Keratinocyte (primary cell): ENCODE data around the gene CDC16. TPM values are rescaled to one million over a fixed set of nuclear protein-coding genes. Genes with fewer than 3 reads are reported as not detected.

ENCODE experiments used
- DNase-seq: peaks from one replicate; pipeline ENCODE4 v3.0.0-alpha.2; 2011; ENCODE audit warnings: low read depth, missing footprints, low spot score
- FAIRE-seq: peaks from 2 replicates; lab custom pipeline; 2011; peaks lifted over from hg19 to GRCh38; lab: Jason Lieb, UNC
- H2AFZ ChIP-seq: 2 replicates; pipeline ENCODE4 v1.6.0; 2012; ENCODE audit warnings: low read length, control low read depth, inconsistent platforms; ENCODE audit not compliant: control insufficient read depth
- H3K27ac ChIP-seq: 2 replicates; pipeline ENCODE4 v1.5.1; 2011; ENCODE audit warnings: low read length; ENCODE audit not compliant: control insufficient read depth, insufficient read depth
- H3K27me3 ChIP-seq: 3 replicates; pipeline ENCODE4 v1.6.0; 2011; ENCODE audit warnings: low read length; ENCODE audit not compliant: control insufficient read depth, insufficient read depth; ENCODE audit errors: extremely low read depth
- H3K36me3 ChIP-seq, 2 experiments: 2 replicates in 1 of 2; 3 replicates in 1 of 2; pipeline ENCODE4 v1.5.1; 2011; ENCODE audit warnings: low read length in 2 of 2, mild to moderate bottlenecking in 1 of 2; ENCODE audit not compliant: control insufficient read depth in 2 of 2, insufficient read depth in 2 of 2; ENCODE audit errors: extremely low read depth in 1 of 2
- H3K4me1 ChIP-seq: 3 replicates; pipeline ENCODE4 v1.5.1; 2011; ENCODE audit warnings: low read length; ENCODE audit not compliant: control insufficient read depth, insufficient read depth; ENCODE audit errors: extremely low read depth
- H3K4me2 ChIP-seq: 3 replicates; pipeline ENCODE4 v1.6.0; 2011; ENCODE audit warnings: low read depth, low read length; ENCODE audit not compliant: control insufficient read depth, insufficient read depth; ENCODE audit errors: extremely low read depth
- H3K4me3 ChIP-seq, 3 experiments: fragments of 200-600 bp in 1 of 3; sonication (generic) in 1 of 3; 2 replicates in 2 of 3; 3 replicates in 1 of 3; pipeline ENCODE4 v1.5.1; 2011 to 2016; ENCODE audit warnings: low read length in 3 of 3, mild to moderate bottlenecking in 3 of 3, control low read depth in 2 of 3, inconsistent platforms in 1 of 3, low read depth in 1 of 3, mixed read lengths in 1 of 3, mixed run types in 1 of 3, moderate library complexity in 1 of 3; ENCODE audit not compliant: control insufficient read depth in 2 of 3, insufficient read depth in 2 of 3; ENCODE audit errors: extremely low read depth in 1 of 3
- H3K79me2 ChIP-seq: 2 replicates; pipeline ENCODE4 v1.6.0; 2012; ENCODE audit warnings: low read length; ENCODE audit not compliant: control insufficient read depth, insufficient read depth
- H3K9ac ChIP-seq: 3 replicates; pipeline ENCODE4 v1.6.0; 2011; ENCODE audit warnings: low read length; ENCODE audit not compliant: control insufficient read depth, insufficient read depth; ENCODE audit errors: extremely low read depth
- H3K9me1 ChIP-seq: 3 replicates; pipeline ENCODE4 v1.6.0; 2011; ENCODE audit warnings: low read length; ENCODE audit not compliant: control insufficient read depth, insufficient read depth; ENCODE audit errors: extremely low read depth
- H3K9me3 ChIP-seq: 2 replicates; pipeline ENCODE4 v1.5.1; 2012; ENCODE audit warnings: low read depth, low read length; ENCODE audit not compliant: control insufficient read depth
- H4K20me1 ChIP-seq: 3 replicates; pipeline ENCODE4 v1.6.0; 2011; ENCODE audit warnings: low read length; ENCODE audit not compliant: control insufficient read depth, insufficient read depth; ENCODE audit errors: extremely low read depth
- CTCF ChIP-seq, 3 experiments: IDR thresholded peaks in 1 of 3; conservative IDR thresholded peaks in 1 of 3; optimal IDR thresholded peaks in 1 of 3; 2 replicates in 2 of 3; 3 replicates in 1 of 3; pipeline versions ENCODE3 to v1.5.1; 2011; ENCODE audit warnings: low read length in 3 of 3, mild to moderate bottlenecking in 3 of 3, moderate library complexity in 2 of 3, control low read depth in 1 of 3, inconsistent platforms in 1 of 3; ENCODE audit not compliant: insufficient read depth in 2 of 3; ENCODE audit errors: extremely low read depth in 1 of 3
- EZH2 ChIP-seq: IDR thresholded peaks from one replicate; pipeline ENCODE4 v1.6.1; 2012; ENCODE audit warnings: inconsistent platforms, mild to moderate bottlenecking, low read length, moderate library complexity
- dilution Hi-C: fragments of 300-500 bp; cut with MboI; formaldehyde crosslinking; loops from one replicate; pipeline ENCODE4 v1.7.0; 2020; ENCODE audit warnings: low sequenced_read_pairs; ENCODE audit not compliant: extremely low pct_ligation_motif_present
- polyA plus RNA-seq, 5 experiments: library from polyadenylated mRNA; depleted of rRNA in 3 of 5; stranded (reverse) in 3 of 5; stranded (forward) in 1 of 5; unstranded in 1 of 5; fragments of >200 nt; gene quantifications; 1 replicate in 1 of 5; 2 replicates in 3 of 5; 3 replicates in 1 of 5; pipeline versions ENCODE4 v1.2.1 to v1.2.3, GENCODE V29; 2011 to 2012; ENCODE audit warnings: missing spikeins in 2 of 5, low read depth in 1 of 5, low replicate concordance in 1 of 5

Gene CDC16
- polyA plus RNA-seq, 1 donor (not counting 4 experiments of a cell fraction or from before 2014, with no cell fraction given): 91.8 TPM

- H3K79me2 ChIP-seq: peaks cover 49% of the 10 kb centered on the region
- peak within 1 kb of the TSS; percentile 81 for H3K27ac ChIP-seq
- H3K27me3 ChIP-seq: no peaks in the 10 kb centered on the region
- DNase-seq (peak; percentile 32), FAIRE-seq (no peak)
- H3K9me1 ChIP-seq: no peaks in the 10 kb centered on the region
- peaks cover 9% of the 10 kb centered on the region for H3K4me1 ChIP-seq
- dilution Hi-C loops: no loop called here
- H4K20me1 ChIP-seq: peaks cover 4% of the 10 kb centered on the region
- H3K36me3 ChIP-seq: no peaks in the 10 kb centered on the region
- H3K4me2 ChIP-seq: peak within 1 kb of the TSS; percentile 91
- H3K4me3 ChIP-seq: peak within 1 kb of the TSS; percentile 65 to 89 (median 84)
- peak within 1 kb of the TSS; percentile 58 for H2AFZ ChIP-seq
- no peaks in the 10 kb centered on the region for H3K9me3 ChIP-seq
- TF ChIP-seq EZH2 (no peak), CTCF (optimal IDR thresholded peaks at IDR 0.05 in 1 of 3, IDR thresholded peaks at IDR 0.05 in 1 of 3, conservative IDR thresholded peaks at IDR 0.05 in 1 of 3; ENCODE audit: extremely low read depth in 1 of 3, insufficient read depth in 2 of 3, low read length in 3 of 3) (no peak)
- peak within 1 kb of the TSS; percentile 81 for H3K9ac ChIP-seq
These were observed 79.6 kb downstream of the CDC16 start, which contains the start of gene CHAMP1 for GRCh38 chr13:114314074-114314912. CHAMP1 (plus strand) TSS chr13:114314503; CDS start chr13:114323843, 9,340 bp downstream.

- no peak for DNase-seq
- H3K27ac ChIP-seq: peak overlapping the region; percentile 81
- H3K9me1 ChIP-seq: no peaks in the 10 kb centered on the region
- peaks cover 58% of the 10 kb centered on the region for H3K79me2 ChIP-seq
- H3K4me2 ChIP-seq: peak overlapping the region; percentile 91
- peak overlapping the region; percentile 65 to 89 (median 84) for H3K4me3 ChIP-seq
- TF ChIP-seq CTCF (optimal IDR thresholded peaks at IDR 0.05 in 1 of 3, IDR thresholded peaks at IDR 0.05 in 1 of 3, conservative IDR thresholded peaks at IDR 0.05 in 1 of 3; ENCODE audit: extremely low read depth in 1 of 3, insufficient read depth in 2 of 3, low read length in 3 of 3): no peak
- TF ChIP-seq EZH2: no peak
- H3K36me3 ChIP-seq: peaks cover 0 to 2% of the 10 kb centered on the region in 2 experiments
- FAIRE-seq: no peak
- H2AFZ ChIP-seq: peak overlapping the region; percentile 40
- H3K27me3 ChIP-seq: no peaks in the 10 kb centered on the region
- no peaks in the 10 kb centered on the region for H3K9me3 ChIP-seq
- dilution Hi-C loops: no loop called here
- peak overlapping the region; percentile 81 for H3K9ac ChIP-seq
- H3K4me1 ChIP-seq: peaks cover 9% of the 10 kb centered on the region
- H4K20me1 ChIP-seq: peaks cover 4% of the 10 kb centered on the region
These were observed 80.5 kb downstream of the CDC16 start for GRCh38 chr13:114315074-114315785.
